Stimulated activated CD8-positive, alpha-beta memory T cell treated with anti-CD3 and anti-CD28 coated beads, Interleukin-4, amount 100 ng/mL, for 1 hour (primary cell): ENCODE results near the gene KHSRP.
"Not testable (repeated sequence)": the region's sequence is repeated elsewhere in the genome, so short reads cannot be mapped to it uniquely, and the experiment has no call there.

Experiments
- DNase-seq, 2 donors: peaks; one replicate each; pipeline ENCODE4 v3.0.0-alpha.2; 2020; ENCODE audit warnings: low read depth in 2 of 2, low spot score in 1 of 2

Gene KHSRP

GRCh38 chr19:6451583-6452222 lies 27.1 kb upstream of the KHSRP start:
- DNase-seq = no peak

DNA sequence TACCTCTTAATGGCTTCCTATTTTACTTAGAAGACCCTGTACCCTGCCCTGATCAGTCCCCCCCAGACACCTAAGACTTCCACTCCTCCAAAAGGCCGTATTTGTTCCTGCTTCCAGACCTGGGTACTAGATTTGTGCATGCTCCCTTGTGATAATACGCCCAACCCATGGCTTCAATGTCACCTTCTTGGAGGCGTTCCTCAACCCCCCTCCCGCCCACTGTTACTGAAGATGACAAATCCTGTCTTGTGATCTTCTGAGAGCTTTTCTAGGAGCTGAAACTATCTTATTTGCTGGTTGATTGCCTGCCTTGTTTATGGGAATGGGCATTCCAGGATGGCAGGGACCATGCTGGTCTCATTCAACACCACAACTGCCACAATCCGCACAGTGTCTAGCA lies 25.6 kb upstream of the KHSRP start:
- DNase-seq = no peak

DNA sequence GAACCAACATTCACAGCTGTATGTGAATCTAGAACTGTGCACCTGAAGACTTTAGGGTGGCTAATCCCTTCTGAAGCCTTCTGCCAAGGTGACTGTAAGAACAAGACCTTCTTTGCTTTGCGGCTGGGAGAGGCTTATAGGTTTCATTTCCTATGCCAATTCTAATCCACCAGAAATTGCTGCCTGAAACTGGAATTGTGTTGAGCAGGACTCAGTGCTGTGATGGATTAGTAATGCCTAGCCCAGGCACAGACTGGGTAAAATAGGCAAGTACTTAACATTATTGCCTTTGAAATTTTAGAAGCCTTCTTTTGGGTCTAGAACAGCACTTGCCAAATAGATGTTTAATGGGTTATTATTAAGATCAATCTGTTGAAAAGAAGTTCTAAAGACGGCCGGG lies 23.4 kb upstream of the KHSRP start:
- no peak for DNase-seq

- no peak for DNase-seq
Observed at GRCh38 chr19:6446452-6446851, 21.8 kb upstream of the KHSRP start.

DNA sequence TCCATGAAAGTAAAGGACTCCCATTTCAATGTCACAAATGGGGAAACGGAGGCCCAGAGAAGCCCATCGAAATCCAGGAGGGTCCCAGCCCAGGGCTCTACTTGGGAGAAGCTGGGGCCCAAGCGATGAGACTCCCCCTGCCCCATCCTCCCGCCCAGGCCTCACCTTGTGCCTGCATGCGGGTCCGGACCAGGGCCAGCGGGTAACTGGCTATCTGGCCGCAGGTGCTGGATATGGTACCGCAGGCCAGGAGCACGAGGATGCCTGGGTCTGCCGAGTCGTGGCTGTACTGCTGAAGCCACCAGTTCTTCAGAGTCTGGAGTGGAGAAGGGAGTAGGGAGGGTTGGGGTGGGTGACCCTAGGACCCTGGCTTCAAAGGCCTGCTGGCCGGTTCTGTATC lies 19.4 kb upstream of the KHSRP start:
- DNase-seq = no peak

DNA sequence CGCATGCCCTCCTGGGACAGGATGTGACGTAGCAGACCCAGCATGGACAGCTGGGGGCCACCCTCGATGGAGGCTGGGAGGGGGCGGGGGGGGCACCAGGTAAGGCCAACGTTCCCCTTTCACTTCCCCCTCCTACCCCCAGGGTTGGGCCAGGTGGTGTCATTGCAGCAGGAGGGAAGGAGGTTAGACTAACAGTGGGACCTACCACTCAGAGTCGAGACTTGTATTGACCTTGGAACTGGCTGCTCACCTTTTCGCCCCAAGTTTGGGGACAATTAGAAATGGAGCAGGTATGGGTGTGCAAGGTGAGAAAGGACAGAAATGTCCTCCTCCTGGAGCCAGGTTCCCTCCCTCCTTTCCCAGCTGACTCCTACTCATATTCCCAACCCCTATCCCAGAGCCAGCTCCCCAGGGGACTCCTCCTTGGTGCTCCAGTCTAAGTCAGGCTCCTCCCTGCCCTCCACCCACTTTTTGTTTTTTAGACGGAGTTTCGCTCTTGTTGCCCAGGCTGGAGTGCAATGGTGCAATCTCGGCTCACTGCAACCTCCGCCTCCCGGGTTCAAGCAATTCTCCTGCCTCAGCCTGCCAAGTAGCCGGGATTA lies 17.6 kb upstream of the KHSRP start:
- DNase-seq = no peak

GRCh38 chr19:6440905-6441304 lies 16.3 kb upstream of the KHSRP start:
- no peak for DNase-seq

DNA sequence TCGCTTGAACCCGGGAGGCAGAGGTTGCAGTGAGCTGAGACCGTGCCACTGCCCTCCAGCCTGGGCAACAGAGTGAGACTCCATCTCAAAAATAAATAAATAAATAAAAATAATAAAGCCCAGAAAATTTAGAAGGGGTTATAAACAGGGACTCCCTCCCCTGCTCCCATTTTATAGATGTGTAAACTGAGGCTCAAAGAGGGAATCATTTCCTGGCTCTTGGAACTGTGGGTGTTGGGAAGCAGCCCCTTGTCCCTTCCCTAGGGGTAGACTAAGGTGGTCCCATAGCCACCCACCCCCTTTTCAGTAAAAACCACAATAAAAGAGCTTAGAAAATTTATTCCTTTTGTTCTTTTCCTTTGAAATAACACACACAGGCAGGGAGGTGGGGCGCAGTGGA lies 15.1 kb upstream of the KHSRP start:
- DNase-seq = no peak

GRCh38 chr19:6433663-6434062 lies 9.1 kb upstream of the KHSRP start, which contains the start of gene SLC25A41:
SLC25A41 (minus strand) TSS chr19:6433763; CDS start chr19:6433693, 70 bp downstream.
- DNase-seq = no peak

GRCh38 chr19:6433165-6433564 lies 8.6 kb upstream of the KHSRP start:
- DNase-seq = no peak

- no peak for DNase-seq
Observed at GRCh38 chr19:6431891-6432290, 7.3 kb upstream of the KHSRP start.

DNA sequence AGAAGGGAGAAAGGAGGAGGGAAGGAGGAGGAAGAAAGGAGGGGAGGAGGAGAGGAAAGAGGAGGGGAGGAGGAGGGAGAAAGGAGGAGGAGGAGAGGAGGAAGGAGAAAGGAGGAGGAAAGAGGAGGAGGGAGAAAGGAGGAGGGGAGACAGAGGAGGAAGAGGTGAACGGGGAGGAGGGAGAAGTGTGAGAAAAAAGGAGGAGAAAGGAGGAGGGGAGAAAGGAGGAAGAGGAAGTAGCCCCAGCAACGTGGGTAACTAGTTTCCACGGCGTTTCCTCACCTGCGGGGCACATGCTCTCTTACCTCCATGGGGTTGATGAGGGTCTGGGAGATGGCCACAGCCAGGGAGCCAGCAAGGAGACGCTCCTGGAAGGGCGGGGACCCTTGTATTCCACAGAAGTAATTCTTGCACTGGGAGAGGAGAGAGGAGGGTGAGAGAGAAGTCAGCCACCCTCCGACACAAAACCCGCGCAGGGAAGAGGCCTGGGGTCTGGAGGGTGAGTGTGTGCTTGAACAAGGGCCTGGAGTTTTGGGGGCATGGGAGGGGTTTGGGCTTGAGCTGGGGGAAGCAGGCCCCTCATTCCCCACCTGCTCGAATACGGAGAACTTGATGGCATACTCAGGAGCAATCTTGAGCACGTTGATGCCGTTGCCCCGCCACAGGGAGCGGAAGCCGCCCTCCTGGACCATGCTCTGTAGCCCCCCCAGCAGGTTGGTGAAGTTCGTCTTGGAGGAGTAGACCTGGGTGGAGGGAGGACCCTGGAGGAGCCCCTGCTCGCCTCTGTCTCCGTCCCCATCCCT lies 5.0 kb upstream of the KHSRP start:
- DNase-seq = no peak

- DNase-seq = not testable (repeated sequence)
Observed at GRCh38 chr19:6428692-6429418, 4.2 kb upstream of the KHSRP start.

- DNase-seq = no peak
Observed at GRCh38 chr19:6427131-6427530, 2.5 kb upstream of the KHSRP start.

GRCh38 chr19:6425732-6426620 lies 1.4 kb upstream of the KHSRP start:
- DNase-seq = no peak

DNA sequence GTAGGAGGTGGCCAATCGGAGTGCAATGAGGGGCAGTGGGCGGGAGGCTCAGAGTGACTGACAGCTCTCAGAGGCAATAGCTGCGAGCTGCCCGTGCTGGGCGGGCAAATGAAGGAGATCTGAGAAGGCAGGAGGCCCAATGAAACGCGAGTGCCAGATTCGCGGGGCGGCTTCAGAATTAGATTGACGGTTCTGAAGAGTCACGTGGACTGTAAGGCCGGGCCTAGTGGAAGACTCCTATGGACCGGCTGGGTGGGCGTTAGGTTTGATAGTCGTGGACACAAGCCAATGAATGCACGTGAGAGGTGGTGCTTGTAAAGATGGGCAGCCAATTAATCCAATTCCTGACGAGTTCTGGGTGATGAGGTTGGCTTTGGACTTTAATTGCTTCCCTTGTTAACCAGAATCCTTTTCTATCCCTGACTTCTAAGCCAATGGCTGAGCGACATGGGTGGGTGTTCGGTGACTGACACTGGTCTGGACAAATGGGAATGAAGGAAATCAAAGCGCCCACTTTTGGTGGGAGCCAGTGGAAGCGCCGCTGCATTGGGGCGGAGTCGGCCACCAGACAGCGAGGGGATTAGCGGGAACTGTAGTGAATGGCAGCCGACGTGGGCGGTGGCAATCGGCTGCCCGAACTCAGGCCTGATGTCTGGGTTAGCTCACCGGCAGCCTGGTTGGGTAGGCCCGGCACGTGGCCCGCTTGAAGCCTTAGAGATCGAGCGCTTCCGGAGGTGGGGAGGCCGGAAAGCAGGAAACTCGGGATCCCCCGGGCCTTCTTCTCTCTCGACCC lies 524 bp upstream of the KHSRP start:
- peak; percentile 93 to 98 for DNase-seq

DNA sequence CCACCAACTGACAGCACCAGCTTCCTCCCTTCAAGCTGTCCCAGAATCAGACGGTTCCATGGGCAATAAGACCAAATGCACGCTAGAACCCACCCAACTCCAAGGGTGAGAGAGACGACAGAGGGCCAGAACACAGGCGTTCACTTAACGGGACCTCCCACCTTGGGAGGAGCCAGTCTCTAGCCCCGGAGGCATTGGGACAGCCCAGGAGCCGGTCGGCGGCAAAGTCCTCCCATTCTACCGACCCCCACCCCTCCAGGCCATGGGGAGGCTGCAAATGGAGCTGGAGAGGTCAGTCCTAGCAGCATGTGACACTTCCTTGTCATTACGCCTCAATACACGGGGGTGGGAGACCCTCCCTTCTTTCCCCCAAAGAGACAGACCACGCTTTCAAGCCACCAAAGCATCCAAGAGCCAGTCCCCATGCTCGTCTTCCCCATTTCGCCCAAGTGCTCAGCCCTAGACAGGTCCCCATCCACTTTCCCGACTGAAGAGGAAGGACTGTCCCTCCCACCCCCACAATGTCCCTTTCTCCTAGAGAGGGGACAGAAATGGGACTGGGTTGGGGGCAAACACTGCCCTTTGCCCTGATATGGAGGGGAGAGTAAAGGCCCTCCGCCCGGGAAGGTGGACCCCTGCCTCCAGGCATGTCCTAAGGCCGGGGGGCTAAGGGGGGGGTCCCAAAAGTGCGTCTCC lies 964 bp downstream of the KHSRP start:
- DNase-seq = no peak

GRCh38 chr19:6421075-6422014 lies 3.3 kb downstream of the KHSRP start:
- DNase-seq = no peak
